ENCODE data around the gene RSPH4A.

The RSPH4A gene

GRCh38 chr6:116615937-116616736 lies at the start of gene RSPH4A (continued):
- TF ChIP-seq HOXD13 (CRISPR knock-in tag; IDR thresholded peaks at IDR 0.05; ENCODE audit: borderline replicate concordance) (no peak), ZNF24 (tag by site-specific recombination; IDR thresholded peaks at IDR 0.05) (no peak; the same call in 1 of the 2 replicates), ZNF148 (tag by site-specific recombination; IDR thresholded peaks at IDR 0.05; ENCODE audit: borderline replicate concordance) (no peak), YY1 (tag by site-specific recombination; IDR thresholded peaks at IDR 0.05) (peak; percentile 53; the same call in 1 of the 2 replicates), ZNF555 (tag by site-specific recombination; conservative IDR thresholded peaks at IDR 0.05) (no peak), ZNF529 (tag by site-specific recombination; IDR thresholded peaks at IDR 0.05; ENCODE audit: insufficient replicate concordance) (no peak), SETDB1 (IDR thresholded peaks at IDR 0.05; ENCODE audit: insufficient read length, low read length) (no peak), ZNF558 (tag by site-specific recombination; IDR thresholded peaks at IDR 0.05) (no peak), ZIC2 (tag by site-specific recombination; IDR thresholded peaks at IDR 0.05) (no peak), ZNF626 (tag by site-specific recombination; IDR thresholded peaks at IDR 0.05) (no peak), KLF1 (tag by site-specific recombination; IDR thresholded peaks at IDR 0.05) (no peak), ZNF175 (tag by site-specific recombination; IDR thresholded peaks at IDR 0.05) (no peak), ZNF596 (tag by site-specific recombination; IDR thresholded peaks at IDR 0.05) (peak; percentile 87), ZBTB21 (tag by site-specific recombination; IDR thresholded peaks at IDR 0.05) (no peak), ZNF138 (tag by site-specific recombination; IDR thresholded peaks at IDR 0.05; ENCODE audit: borderline replicate concordance) (no peak), ZSCAN23 (tag by site-specific recombination; IDR thresholded peaks at IDR 0.05) (peak; percentile 77; the same call in 1 of the 2 replicates), BCL11A (tag by site-specific recombination; IDR thresholded peaks at IDR 0.05; ENCODE audit: low read depth) (no peak), ZNF366 (tag by site-specific recombination; conservative IDR thresholded peaks at IDR 0.05) (peak; percentile 99), ZNF624 (tag by site-specific recombination; IDR thresholded peaks at IDR 0.05) (no peak), ZBTB44 (tag by site-specific recombination; IDR thresholded peaks at IDR 0.05) (no peak), ZNF791 (tag by site-specific recombination; IDR thresholded peaks at IDR 0.05) (no peak), ZNF76 (tag by site-specific recombination; IDR thresholded peaks at IDR 0.05; ENCODE audit: borderline replicate concordance, low read depth) (no peak), WT1 (tag by site-specific recombination; IDR thresholded peaks at IDR 0.05) (0 out of 2 replicates have a peak, but pooled peaks have one; percentile 30), OSR2 (tag by site-specific recombination; IDR thresholded peaks at IDR 0.05) (no peak), ZNF223 (tag by site-specific recombination; IDR thresholded peaks at IDR 0.05) (0 out of 2 replicates have a peak, but pooled peaks have one; percentile 65), ZNF677 (tag by site-specific recombination; IDR thresholded peaks at IDR 0.05) (no peak), AEBP2 (tag by site-specific recombination; IDR thresholded peaks at IDR 0.05; ENCODE audit: borderline replicate concordance) (no peak), ZNF23 (tag by site-specific recombination; IDR thresholded peaks at IDR 0.05; ENCODE audit: borderline replicate concordance) (no peak), ZNF433 (tag by site-specific recombination; IDR thresholded peaks at IDR 0.05; ENCODE audit: low read depth) (no peak), ZNF391 (tag by site-specific recombination; IDR thresholded peaks at IDR 0.05; ENCODE audit: borderline replicate concordance, low read depth) (peak; percentile 82; the same call in 1 of the 2 replicates), ZNF416 (tag by site-specific recombination; IDR thresholded peaks at IDR 0.05) (no peak)
- TF ChIP-seq, protein P1, sequence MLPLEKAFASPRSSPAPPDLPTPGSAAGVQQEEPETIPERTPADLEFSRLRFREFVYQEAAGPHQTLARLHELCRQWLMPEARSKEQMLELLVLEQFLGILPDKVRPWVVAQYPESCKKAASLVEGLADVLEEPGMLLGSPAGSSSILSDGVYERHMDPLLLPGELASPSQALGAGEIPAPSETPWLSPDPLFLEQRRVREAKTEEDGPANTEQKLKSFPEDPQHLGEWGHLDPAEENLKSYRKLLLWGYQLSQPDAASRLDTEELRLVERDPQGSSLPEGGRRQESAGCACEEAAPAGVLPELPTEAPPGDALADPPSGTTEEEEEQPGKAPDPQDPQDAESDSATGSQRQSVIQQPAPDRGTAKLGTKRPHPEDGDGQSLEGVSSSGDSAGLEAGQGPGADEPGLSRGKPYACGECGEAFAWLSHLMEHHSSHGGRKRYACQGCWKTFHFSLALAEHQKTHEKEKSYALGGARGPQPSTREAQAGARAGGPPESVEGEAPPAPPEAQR (tag by site-specific recombination; IDR thresholded peaks at IDR 0.05): peak; percentile 61; the same call in 1 of the 2 replicates
- TF ChIP-seq, protein P2, sequence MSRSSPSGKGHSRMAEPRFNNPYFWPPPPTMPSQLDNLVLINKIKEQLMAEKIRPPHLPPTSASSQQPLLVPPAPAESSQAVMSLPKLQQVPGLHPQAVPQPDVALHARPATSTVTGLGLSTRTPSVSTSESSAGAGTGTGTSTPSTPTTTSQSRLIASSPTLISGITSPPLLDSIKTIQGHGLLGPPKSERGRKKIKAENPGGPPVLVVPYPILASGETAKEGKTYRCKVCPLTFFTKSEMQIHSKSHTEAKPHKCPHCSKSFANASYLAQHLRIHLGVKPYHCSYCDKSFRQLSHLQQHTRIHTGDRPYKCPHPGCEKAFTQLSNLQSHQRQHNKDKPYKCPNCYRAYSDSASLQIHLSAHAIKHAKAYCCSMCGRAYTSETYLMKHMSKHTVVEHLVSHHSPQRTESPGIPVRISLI (tag by site-specific recombination; IDR thresholded peaks at IDR 0.05): no peak
